ENCODE measurements around the gene TRUB1. TPM values are rescaled to one million over a fixed set of nuclear protein-coding genes. Genes with fewer than 3 reads are reported as not detected.

TRUB1 gene
- total RNA-seq, 6 experiments from 2014 or later = 17.4 to 23.2 (median 22.3) TPM

DNA sequence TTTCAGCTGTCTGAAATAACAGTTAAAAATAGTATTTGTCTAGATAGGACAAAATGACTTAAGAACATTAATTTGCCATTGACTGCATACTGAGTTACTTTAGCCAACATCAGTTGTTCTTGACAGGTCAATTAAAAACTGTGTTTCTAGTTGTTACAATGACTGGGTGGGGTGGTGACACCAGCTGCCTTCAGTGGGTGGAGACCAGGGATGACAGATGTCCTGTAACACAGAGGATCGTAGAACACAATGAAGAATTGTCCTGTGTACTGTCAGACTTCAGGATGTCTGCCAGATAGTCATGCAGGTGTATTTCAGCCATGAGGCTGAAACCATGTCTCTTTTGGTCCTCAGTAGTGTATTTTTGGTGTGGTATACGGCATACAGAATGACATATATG lies 24.4 kb downstream of the TRUB1 start:
- Mint-ChIP-seq H3K4me3 (no peak overlapping the region), H3K27ac (no peak overlapping the region), H3K9me3 (no peaks in the 10 kb centered on the region)

DNA sequence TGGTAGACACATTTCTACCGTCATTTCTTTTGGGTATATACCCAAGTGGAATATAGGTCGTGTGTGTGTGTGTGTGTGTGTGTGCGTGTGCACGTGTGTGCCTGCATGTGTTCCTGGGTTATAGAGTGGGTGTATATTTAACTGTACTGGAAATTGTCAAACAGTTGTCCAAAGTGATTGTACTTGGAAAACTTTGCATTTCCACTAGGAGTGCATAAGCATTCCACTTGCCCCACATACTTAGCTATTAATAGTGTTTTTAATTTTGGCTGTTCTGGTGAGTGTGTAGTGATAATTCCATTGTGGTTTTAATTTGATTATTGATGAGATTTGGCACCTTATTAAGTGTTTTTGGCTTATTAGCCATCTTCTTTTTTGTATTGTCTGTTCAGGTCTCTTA lies 25.9 kb downstream of the TRUB1 start:
- Mint-ChIP-seq H3K9me3 (no peaks in the 10 kb centered on the region), H3K27ac (no peak overlapping the region), H3K36me3 (ENCODE audit: low read depth) (peaks cover 35% of the 10 kb centered on the region), H3K4me1 (ENCODE audit: low read depth) (peaks cover 19% of the 10 kb centered on the region), H3K27me3 (ENCODE audit: insufficient read depth) (no peaks in the 10 kb centered on the region), H3K4me3 (no peak overlapping the region)
- TF ChIP-seq, protein P1, sequence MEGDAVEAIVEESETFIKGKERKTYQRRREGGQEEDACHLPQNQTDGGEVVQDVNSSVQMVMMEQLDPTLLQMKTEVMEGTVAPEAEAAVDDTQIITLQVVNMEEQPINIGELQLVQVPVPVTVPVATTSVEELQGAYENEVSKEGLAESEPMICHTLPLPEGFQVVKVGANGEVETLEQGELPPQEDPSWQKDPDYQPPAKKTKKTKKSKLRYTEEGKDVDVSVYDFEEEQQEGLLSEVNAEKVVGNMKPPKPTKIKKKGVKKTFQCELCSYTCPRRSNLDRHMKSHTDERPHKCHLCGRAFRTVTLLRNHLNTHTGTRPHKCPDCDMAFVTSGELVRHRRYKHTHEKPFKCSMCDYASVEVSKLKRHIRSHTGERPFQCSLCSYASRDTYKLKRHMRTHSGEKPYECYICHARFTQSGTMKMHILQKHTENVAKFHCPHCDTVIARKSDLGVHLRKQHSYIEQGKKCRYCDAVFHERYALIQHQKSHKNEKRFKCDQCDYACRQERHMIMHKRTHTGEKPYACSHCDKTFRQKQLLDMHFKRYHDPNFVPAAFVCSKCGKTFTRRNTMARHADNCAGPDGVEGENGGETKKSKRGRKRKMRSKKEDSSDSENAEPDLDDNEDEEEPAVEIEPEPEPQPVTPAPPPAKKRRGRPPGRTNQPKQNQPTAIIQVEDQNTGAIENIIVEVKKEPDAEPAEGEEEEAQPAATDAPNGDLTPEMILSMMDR (IDR thresholded peaks at IDR 0.05) = no peak
- no peak for DNase-seq

More for the DNA sequence above, 24.4 kb downstream of the TRUB1 start:
- H3K4me1 Mint-ChIP-seq (ENCODE audit: low read depth) = peaks cover 23% of the 10 kb centered on the region
- DNase-seq = no peak
- no peaks in the 10 kb centered on the region for H3K27me3 Mint-ChIP-seq (ENCODE audit: insufficient read depth)
- TF ChIP-seq, protein P1 (IDR thresholded peaks at IDR 0.05) = no peak
- peaks cover 35% of the 10 kb centered on the region for H3K36me3 Mint-ChIP-seq (ENCODE audit: low read depth)

- TF ChIP-seq, protein P1 (IDR thresholded peaks at IDR 0.05) = no peak
- H3K9me3 Mint-ChIP-seq = no peaks in the 10 kb centered on the region
- no peak for DNase-seq
- H3K27me3 Mint-ChIP-seq (ENCODE audit: insufficient read depth) = no peaks in the 10 kb centered on the region
- peaks cover 19% of the 10 kb centered on the region for H3K4me1 Mint-ChIP-seq (ENCODE audit: low read depth)
- peaks cover 23% of the 10 kb centered on the region for H3K36me3 Mint-ChIP-seq (ENCODE audit: low read depth)
- no peak overlapping the region for H3K27ac Mint-ChIP-seq
- no peak overlapping the region for H3K4me3 Mint-ChIP-seq
Observed at GRCh38 chr10:114967071-114967470, 29.1 kb downstream of the TRUB1 start.

DNA sequence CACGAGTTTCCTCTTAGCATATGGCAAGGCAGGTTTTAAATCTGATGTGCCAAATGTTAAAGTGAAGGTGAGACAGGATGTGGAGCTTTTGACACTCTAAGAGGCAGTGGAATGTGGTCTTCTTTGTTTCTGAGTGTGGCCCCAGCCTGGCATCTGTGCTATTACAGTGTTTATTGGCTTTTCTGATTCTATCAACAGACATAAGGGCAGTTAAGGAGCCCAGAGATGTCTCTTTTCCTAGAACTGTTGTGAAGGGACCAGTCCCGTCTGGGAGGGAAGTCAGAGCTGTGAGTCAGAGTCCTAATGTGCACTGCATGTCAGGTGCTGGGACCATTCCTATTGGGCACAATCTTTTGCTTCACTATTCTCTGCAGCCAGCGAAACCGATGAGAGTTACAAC lies 32.5 kb downstream of the TRUB1 start:
- no peaks in the 10 kb centered on the region for H3K9me3 Mint-ChIP-seq
- H3K27me3 Mint-ChIP-seq (ENCODE audit: insufficient read depth) = peaks cover 1% of the 10 kb centered on the region; the same call in 1 of the 2 replicates
- peaks cover 19% of the 10 kb centered on the region for H3K4me1 Mint-ChIP-seq (ENCODE audit: low read depth)
- H3K27ac Mint-ChIP-seq = no peak overlapping the region
- no peak overlapping the region for H3K4me3 Mint-ChIP-seq
- TF ChIP-seq, protein P1 (IDR thresholded peaks at IDR 0.05) = no peak
- DNase-seq = no peak
- H3K36me3 Mint-ChIP-seq (ENCODE audit: low read depth) = peaks cover 9% of the 10 kb centered on the region; the same call in 1 of the 2 replicates

- H3K9me3 Mint-ChIP-seq = no peaks in the 10 kb centered on the region
- H3K27ac Mint-ChIP-seq = no peak overlapping the region
- H3K36me3 Mint-ChIP-seq (ENCODE audit: low read depth) = peaks cover 9% of the 10 kb centered on the region; the same call in 1 of the 2 replicates
- H3K4me1 Mint-ChIP-seq (ENCODE audit: low read depth) = peaks cover under 1% of the 10 kb centered on the region; the same call in 1 of the 2 replicates
- DNase-seq = no peak
- H3K27me3 Mint-ChIP-seq (ENCODE audit: insufficient read depth) = peaks cover 1% of the 10 kb centered on the region; the same call in 1 of the 2 replicates
- TF ChIP-seq, protein P1 (IDR thresholded peaks at IDR 0.05) = no peak
- H3K4me3 Mint-ChIP-seq = no peak overlapping the region
Observed at GRCh38 chr10:114973306-114973705, 35.3 kb downstream of the TRUB1 start.

DNA sequence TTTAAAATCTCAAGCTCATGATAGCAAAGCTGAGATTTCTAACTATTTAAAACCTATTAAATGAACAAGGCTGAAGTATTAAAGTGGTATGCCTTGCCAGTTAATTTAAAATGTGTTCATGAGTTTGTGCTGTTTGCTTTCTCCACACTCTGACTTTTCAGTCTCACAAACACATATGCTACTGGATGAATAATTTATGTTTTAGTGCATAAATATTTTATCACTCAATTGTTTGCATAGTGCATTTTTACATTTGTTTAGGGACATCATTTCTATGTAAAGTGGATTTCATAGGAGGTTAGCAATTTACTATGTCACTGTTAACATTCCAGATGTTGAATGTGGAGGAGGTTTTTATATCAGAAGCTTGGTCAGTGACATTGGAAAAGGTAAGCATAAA lies 36.0 kb downstream of the TRUB1 start:
- Mint-ChIP-seq H3K36me3 (ENCODE audit: low read depth) (peaks cover 11% of the 10 kb centered on the region), H3K4me3 (no peak overlapping the region), H3K27me3 (ENCODE audit: insufficient read depth) (peaks cover 1% of the 10 kb centered on the region; the same call in 1 of the 2 replicates), H3K27ac (no peak overlapping the region), H3K4me1 (ENCODE audit: low read depth) (no peaks in the 10 kb centered on the region), H3K9me3 (no peaks in the 10 kb centered on the region)
- DNase-seq = no peak
- TF ChIP-seq, protein P1 (IDR thresholded peaks at IDR 0.05) = no peak
